Urothelium cell line (cell line): ENCODE data around the gene EPHA5.
A peak's percentile ranks its signal among the peaks of the same experiment; 100 is the strongest.

ENCODE experiments used
- DNase-seq: peaks from one replicate; pipeline ENCODE4 v3.0.0; 2011; ENCODE audit warnings: low spot score, mixed read lengths
- FAIRE-seq: peaks from 2 replicates; lab custom pipeline; 2011; peaks lifted over from hg19 to GRCh38; lab: Jason Lieb, UNC

Gene EPHA5

DNA sequence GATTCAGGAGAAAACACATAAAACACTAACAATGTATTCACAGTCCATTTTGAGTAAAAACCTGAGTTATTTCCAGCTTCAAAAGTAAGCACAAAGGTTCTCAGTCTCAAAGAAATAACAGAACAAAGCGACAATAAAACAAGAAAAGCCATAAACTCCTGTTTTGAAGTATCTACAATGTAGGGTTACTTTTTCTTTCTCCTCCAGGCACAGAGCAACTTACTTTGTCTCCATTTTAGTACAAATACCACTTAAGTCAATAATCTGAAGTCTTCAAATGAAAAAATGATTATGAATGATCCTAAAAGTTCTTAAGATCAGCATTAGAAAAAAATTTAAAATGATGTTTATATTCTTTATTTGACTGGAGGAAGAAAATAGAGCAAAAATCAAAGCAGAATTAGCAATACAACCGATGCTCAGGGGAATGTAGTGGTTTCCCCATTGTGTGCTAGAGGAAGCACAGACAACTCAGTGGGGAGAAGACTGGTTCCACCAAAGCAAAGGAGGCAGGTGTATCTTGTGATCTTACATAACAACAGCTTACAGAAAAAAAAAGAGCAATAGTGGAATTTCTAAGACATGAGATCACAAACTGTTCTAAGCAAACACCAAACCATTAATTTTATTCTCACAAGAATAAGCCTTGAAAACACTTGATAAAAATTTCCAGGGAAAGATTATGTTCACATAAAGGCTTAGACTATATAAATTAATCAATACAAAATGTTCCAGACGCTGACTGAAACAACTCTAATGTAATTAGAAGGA is 35.1 kb downstream of the EPHA5 start:
- DNase-seq: peak; percentile 1
- FAIRE-seq: no peak

GRCh38 chr4:65624651-65625050 is 45.6 kb downstream of the EPHA5 start:
- FAIRE-seq: no peak
- DNase-seq: no peak

DNA sequence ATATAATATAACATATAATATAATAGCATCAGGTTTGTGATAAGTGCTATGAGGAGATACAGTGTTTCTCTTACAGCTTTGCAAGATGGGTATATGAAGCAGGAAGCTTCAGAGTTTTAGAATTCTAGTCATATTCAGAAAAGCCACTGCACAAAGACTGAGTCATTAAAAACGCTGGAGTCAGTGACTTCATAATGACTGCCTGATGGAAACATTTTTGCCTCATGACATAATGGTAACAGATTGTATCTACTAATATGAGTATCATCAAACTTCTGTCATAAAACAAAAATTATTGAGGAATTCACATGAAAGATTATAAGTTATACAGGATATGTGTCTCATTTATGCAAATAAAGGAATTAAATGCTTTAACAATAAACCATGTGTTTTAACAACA is 46.8 kb downstream of the EPHA5 start:
- FAIRE-seq (no peak), DNase-seq (peak; percentile 44)

DNA sequence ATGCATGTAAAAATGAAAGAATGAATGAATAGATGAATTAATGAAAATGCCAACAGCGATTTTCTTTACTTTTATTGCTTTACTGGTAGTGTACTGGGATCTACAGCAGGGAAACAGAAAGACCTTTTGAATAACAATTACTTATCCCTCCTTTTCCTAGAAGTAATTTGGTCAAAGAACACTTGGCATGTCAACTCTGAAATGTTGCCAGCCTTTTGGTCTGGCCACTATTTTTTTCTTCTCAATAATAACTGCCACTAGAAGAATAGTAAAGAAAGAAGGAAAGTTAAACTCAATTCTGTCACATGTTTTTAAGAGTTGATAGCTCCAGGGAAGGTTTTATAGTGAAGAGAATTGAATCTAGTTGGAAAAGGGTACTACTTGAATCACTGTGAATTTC is 52.9 kb downstream of the EPHA5 start:
- no peak for DNase-seq
- FAIRE-seq: no peak

- DNase-seq (no peak), FAIRE-seq (no peak)
Observed at GRCh38 chr4:65604515-65604914, 65.8 kb downstream of the EPHA5 start.

DNA sequence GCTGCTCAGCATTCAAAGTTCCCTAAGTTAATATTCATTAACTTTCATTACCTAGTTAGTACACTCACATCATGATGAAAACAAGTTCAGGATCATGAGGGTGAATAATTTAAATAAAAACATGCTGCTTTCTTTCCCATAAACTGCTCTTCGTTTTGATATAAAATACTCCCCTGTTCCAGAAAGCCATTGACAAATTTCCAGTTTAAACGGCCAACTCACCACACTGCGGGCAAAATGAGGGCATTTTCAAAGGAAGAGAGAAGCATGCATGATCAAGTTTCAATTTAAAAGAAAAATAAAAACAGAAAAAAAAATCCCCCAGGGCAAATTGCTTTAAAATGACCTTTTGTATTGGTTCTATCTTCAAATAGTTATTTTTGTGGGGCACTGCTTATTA is 69.6 kb downstream of the EPHA5 start:
- FAIRE-seq (no peak), DNase-seq (no peak)

DNA sequence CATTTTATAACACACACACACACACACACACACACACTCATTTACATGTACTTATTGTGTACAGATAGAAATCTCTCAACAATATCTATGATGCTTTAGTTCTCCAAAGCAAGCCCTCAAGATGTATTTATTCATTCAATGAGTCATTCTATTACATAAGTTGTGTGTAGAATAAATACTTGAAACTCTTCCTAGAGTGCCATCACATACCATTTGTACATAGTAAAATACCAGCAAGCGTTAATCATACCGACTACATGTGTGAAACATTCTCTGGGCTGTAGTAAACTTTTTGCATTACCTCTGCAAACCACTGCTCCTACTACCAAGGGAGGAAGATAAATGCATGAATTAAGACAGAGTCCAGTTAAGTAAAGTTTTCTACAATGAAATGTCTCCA is 70.9 kb downstream of the EPHA5 start:
- DNase-seq (no peak), FAIRE-seq (no peak)

DNA sequence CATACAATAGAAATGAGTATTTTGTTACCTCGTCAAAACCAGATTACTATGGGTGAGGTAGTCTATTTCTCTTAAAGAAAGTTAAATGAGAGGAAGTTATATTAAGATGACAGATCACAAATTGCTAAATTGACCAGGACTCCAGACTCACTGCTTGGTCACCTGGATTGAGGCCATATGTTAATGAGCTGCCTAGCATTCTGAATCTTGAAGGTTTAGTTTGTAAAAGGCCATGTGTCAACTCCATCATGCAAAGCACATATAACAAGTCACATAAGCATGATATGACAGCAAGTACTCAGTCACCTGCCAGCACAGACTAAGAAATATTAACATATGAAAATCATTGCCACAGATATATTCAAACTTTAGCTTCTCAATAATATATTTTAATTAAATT is 72.6 kb downstream of the EPHA5 start:
- DNase-seq (no peak), FAIRE-seq (no peak)

GRCh38 chr4:65592089-65592488 is 78.2 kb downstream of the EPHA5 start:
- FAIRE-seq (no peak), DNase-seq (no peak)

DNA sequence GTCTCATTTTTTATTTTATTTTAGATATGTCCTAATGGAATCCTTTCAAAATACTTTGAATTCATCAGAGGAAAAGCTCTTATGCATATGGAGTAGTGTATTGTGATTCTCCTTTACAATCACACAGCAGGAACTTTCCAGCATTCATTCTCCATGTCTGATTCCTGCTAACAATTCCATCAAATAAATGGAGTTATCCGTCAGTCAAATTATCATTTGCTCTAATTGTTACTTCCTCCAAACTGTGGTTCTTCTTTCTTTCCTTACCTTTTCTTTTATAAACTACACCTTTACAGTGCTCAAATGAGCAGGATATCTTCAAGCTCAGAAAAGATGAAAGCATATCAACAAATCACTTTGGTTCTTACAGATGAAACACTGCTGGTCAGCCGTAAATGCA is 80.4 kb downstream of the EPHA5 start:
- FAIRE-seq: no peak
- DNase-seq: no peak

- no peak for FAIRE-seq
Observed at GRCh38 chr4:65589331-65589730, 81.0 kb downstream of the EPHA5 start.

DNA sequence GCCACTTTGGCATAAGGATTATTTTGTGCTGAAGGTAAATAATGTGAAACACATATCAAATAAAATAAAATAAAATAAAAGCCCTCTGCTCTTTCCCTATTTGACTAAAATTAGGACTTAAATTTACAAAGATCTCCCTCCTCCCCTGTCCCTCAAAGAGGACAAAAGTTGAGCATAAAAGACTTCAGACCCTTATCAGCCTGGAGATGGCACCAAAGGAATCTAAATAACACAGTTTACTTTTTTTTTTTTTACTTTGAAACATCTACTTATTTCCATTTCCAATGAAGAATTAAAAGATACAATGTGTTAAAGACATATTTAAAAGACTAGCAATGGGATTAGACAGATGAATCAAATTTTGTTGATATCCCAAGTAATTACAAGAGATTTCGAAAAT is 89.7 kb downstream of the EPHA5 start:
- DNase-seq (no peak), FAIRE-seq (no peak)

More at GRCh38 chr4:65589331-65589730, 81.0 kb downstream of the EPHA5 start:
- DNase-seq: no peak

DNA sequence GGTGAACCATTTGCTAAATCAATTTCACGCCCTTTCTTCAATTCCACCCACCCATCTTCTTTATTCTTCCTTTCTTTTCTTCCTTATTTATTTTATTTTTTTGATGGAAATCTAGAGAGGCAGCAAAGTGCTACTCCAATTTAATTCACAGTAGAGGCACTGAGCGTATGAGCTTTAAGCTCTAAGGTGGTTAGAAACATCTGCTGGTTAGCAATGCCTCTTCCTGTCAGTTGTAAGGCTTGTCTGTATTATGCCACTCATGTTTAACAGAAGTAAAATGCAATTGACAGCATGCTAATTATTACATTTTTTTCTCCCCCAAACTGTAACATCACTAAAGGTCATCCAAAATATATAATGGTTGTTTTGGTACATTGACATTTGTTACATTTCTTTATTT is 103.8 kb downstream of the EPHA5 start:
- FAIRE-seq (no peak), DNase-seq (no peak)

DNA sequence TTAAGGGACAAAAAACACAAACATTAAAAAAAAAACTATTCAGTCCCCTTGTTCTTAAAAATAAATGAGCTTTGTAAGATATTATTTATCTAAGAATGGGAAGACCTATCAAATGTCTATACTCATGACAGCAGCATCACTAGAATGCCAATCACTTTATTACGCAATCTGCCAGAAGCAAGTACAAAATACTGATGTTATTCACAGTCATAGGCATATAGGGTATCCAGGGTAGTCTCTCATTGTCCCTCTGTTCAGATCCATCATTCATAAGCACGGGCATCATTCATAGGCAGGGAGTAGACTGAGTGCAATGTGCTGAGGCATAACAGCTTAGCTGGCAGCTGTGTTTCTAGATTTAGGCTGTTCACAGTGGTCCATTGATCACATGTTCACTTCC is 109.1 kb downstream of the EPHA5 start:
- FAIRE-seq: no peak

DNA sequence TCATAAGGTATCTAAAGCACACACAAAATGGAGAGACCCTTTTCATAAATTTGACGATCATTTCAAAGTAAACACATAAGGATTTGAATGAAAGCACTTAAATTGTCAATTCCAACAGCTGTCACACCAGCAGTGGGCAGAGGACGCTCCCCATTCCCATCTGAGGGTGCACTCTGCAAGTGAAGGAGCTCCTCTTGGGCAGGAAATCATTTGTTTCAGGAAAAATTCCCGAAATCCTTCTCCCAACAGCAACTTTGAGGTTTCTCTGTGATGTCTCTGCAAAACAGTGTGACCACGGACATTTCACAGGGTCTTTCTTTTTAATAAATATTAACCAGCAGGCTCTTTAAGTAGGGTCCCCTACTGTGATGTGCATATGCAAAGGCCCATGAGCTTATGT is 111.0 kb downstream of the EPHA5 start:
- DNase-seq (no peak), FAIRE-seq (no peak)

More for the DNA sequence above, 109.1 kb downstream of the EPHA5 start:
- DNase-seq: no peak

DNA sequence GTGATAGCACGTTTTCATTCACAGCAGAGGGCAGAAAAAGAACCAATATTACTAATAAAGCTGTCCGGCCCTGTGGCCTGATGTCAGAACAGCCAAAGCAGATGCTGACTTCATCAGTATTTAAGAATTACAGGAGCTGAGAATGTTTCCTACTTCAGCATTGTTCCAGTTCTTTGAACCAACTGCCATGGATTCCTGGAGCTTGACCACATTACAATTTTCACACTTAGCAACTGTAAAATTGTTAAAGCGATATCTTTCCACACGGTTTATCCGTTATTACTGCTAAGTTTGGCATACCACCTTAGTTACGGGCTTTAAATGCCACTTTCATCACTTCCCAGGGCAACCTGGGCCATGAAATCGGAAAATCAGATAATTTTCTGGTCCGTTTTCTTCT is 118.2 kb downstream of the EPHA5 start:
- DNase-seq: no peak
- no peak for FAIRE-seq

GRCh38 chr4:65550500-65550899 is 119.8 kb downstream of the EPHA5 start:
- DNase-seq: no peak
- FAIRE-seq: no peak

DNA sequence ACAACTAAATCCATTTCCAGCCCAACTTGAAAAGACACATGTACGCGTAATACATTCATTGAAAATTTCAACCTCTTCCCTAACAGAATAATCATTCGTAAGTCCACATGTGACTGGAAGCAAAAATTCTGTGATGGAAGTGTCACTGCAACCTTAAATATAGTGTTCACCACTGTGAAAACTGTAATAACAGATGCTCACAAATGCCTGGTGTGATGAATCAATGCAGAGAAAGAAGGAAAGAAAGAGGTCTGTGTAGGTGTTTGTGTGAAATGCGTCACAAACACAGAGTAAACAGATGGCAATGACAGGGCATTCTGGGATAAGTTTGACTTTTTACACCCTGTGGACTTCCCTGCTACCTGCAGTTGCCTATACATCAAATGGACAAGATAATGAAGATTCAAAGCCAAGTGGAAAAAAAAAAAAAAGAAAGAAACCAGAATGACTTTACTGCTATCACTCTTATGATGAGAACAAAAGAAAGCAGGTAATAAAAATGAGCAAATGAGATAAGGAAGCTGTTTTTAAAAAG is 123.3 kb downstream of the EPHA5 start:
- DNase-seq: no peak
- no peak for FAIRE-seq

GRCh38 chr4:65538571-65538970 is 131.7 kb downstream of the EPHA5 start:
- FAIRE-seq: no peak
- no peak for DNase-seq

DNA sequence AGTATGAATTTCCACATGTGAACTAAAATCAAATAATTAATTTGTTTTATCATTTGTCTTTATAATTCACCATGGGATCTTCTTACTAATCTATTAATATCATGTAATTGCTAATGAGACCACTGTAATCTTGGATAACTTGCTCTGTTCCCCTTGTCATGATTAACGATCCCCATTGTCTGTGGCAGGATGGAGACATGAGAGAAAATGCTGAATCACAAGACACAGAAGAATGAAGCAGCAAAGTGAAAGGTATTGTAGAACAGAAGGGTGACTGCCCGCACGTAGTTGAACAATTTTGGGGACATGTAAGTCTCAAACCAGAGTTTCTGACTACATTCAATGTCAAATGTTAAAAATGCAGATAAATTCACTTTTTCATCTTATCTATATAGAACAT is 135.2 kb downstream of the EPHA5 start:
- FAIRE-seq: peak; percentile 13
- no peak for DNase-seq

- DNase-seq (no peak), FAIRE-seq (no peak)
Observed at GRCh38 chr4:65521666-65522065, 148.6 kb downstream of the EPHA5 start.

- no peak for DNase-seq
- FAIRE-seq: no peak
Observed at GRCh38 chr4:65515646-65516045, 154.6 kb downstream of the EPHA5 start.

GRCh38 chr4:65510976-65511375 is 159.3 kb downstream of the EPHA5 start:
- no peak for FAIRE-seq
- peak; percentile 15 for DNase-seq
